ENCODE data around the gene PDCD5.

GRCh38 chr19:32622002-32622401, 41.0 kb downstream of the PDCD5 start:
- no peak for TF ChIP-seq CTCF (IDR thresholded peaks at IDR 0.05)
- TF ChIP-seq POLR2AphosphoS5 (IDR thresholded peaks at IDR 0.05) = no peak
- TF ChIP-seq POLR2A (IDR thresholded peaks at IDR 0.05) = no peak

Measured in prostate gland (tissue), 2 donors.